ENCODE measurements around the gene CC2D2B. TPM values are rescaled to one million over a fixed set of nuclear protein-coding genes. Genes with fewer than 3 reads are reported as not detected.

The CC2D2B gene
- total and polyA plus RNA-seq, 9 donors: 0.35 to 1.9 (median 0.92) TPM

- WGBS, 3 donors: 48 to 70% (median 64%) methylated on average over 1 of the region's 1 CpG
- Histone ChIP-seq H3K27me3 (no peaks in the 10 kb centered on the region), H3K4me3 (no peak overlapping the region), H3K27ac (no peak overlapping the region), H3K4me1 (ENCODE audit: insufficient read depth) (no peaks in the 10 kb centered on the region), H3K9me3 (no peaks in the 10 kb centered on the region), H3K36me3 (no peaks in the 10 kb centered on the region)
- intact Hi-C loops (cut with DNase I): no loop called here
- no peak for TF ChIP-seq CTCF (IDR thresholded peaks at IDR 0.05)
- no peak for TF ChIP-seq EP300 (IDR thresholded peaks at IDR 0.05)
- TF ChIP-seq POLR2A (IDR thresholded peaks at IDR 0.05): no peak
- DNase-seq: no peak
Measured at GRCh38 chr10:95998255-95998784, 90.5 kb downstream of the CC2D2B start.

GRCh38 chr10:96013956-96014355 lies 106.2 kb downstream of the CC2D2B start:
- Histone ChIP-seq H3K36me3 (no peaks in the 10 kb centered on the region), H3K4me3 (no peak overlapping the region), H3K27me3 (no peaks in the 10 kb centered on the region), H3K4me1 (ENCODE audit: insufficient read depth) (no peaks in the 10 kb centered on the region), H3K27ac (no peak overlapping the region), H3K9me3 (no peaks in the 10 kb centered on the region)
- TF ChIP-seq EP300 (IDR thresholded peaks at IDR 0.05): no peak
- TF ChIP-seq CTCF (IDR thresholded peaks at IDR 0.05): no peak
- TF ChIP-seq POLR2A (IDR thresholded peaks at IDR 0.05): no peak
- intact Hi-C loops (cut with DNase I): no loop called here
- 89 to 95% (median 93%) methylated on average over 2 of the region's 2 CpGs for WGBS, 3 donors
- DNase-seq: no peak

GRCh38 chr10:96014473-96015102 lies 106.8 kb downstream of the CC2D2B start:
- H3K9me3 ChIP-seq: no peaks in the 10 kb centered on the region
- H3K27me3 ChIP-seq: no peaks in the 10 kb centered on the region
- H3K4me3 ChIP-seq: no peak overlapping the region
- TF ChIP-seq CTCF (IDR thresholded peaks at IDR 0.05) (no peak), EP300 (IDR thresholded peaks at IDR 0.05) (no peak), POLR2A (IDR thresholded peaks at IDR 0.05) (no peak)
- no peak for DNase-seq
- H3K4me1 ChIP-seq (ENCODE audit: insufficient read depth): no peaks in the 10 kb centered on the region
- 91 to 96% (median 96%) methylated on average over 2 of the region's 2 CpGs for WGBS, 3 donors
- no peaks in the 10 kb centered on the region for H3K36me3 ChIP-seq
- intact Hi-C loops (cut with DNase I): no loop called here
- H3K27ac ChIP-seq: no peak overlapping the region

- Histone ChIP-seq H3K9me3 (no peaks in the 10 kb centered on the region), H3K4me1 (ENCODE audit: insufficient read depth) (no peaks in the 10 kb centered on the region), H3K27me3 (no peaks in the 10 kb centered on the region), H3K4me3 (no peak overlapping the region), H3K36me3 (no peaks in the 10 kb centered on the region), H3K27ac (no peak overlapping the region)
- TF ChIP-seq CTCF (IDR thresholded peaks at IDR 0.05) (peak in 2 of 3 donors; percentile 20 to 29), EP300 (IDR thresholded peaks at IDR 0.05) (no peak)
- intact Hi-C loops (cut with DNase I): no loop called here
- no peak for DNase-seq
- 12 to 14% (median 13%) methylated on average over 5 of the region's 5 CpGs for WGBS, 3 donors
Measured at GRCh38 chr10:96017191-96017687, 109.5 kb downstream of the CC2D2B start.
